A172 (cell line): ENCODE measurements around the gene RSPH3. TPM values are rescaled to one million over a fixed set of nuclear protein-coding genes. Genes with fewer than 3 reads are reported as not detected.
"Not testable (repeated sequence)": the region's sequence is repeated elsewhere in the genome, so short reads cannot be mapped to it uniquely, and the experiment has no call there.

Experiments
- DNase-seq: peaks from one replicate; pipeline ENCODE4 v3.0.0-alpha.2; 2015; ENCODE audit warnings: low spot score
- total RNA-seq: library from RNA; depleted of rRNA; stranded (reverse); fragments of >200 nt; shearing (Covaris generic); gene quantifications from 2 replicates; pipeline ENCODE4 v1.2.3, GENCODE V29; 2014; rRNA removed

The RSPH3 gene
- total RNA-seq, result 3.3 and 4.4 TPM in 2 replicates

DNA sequence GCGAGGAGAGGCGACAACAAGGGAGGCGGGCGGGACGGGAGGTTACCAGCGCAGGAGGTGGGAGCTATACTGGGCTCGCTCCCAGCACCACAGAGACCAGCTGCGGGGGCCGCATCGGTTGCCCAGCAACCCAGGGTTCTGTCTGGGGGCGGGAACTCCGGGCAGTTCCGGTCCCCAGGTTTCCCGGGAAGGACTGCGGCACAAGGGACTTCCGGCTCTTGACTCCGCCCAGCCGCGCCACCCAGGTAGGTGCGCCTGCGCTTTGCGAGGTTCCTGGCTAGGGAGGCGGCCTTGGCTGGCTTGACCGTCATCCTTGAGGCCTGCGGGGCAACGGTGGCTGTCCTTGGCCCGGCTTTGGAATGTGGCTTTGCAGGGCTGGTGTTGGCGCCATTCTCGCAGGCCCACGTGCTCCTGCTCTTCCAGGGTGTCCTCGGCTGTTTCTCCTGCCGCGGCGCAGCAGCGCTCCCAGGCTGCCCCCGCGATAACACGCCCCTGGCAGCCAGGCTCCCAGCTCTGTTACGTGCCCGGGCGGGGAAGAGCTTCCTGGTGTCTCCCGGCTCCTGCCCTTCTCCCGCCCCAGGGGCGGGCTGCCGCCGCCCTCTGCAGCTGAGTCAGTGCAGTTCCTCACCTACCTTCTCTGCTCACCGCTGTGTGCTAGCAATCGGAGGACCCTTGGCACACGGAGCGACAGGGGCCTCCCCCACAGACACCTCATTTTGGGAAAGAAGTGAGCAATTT, at the start of gene RSPH3:
Gene RSPH3 (minus strand): TSS at position 537 of the 738 bp plus-strand sequence. CDS start 652 bp downstream, outside the sequence.
- peak; percentile 91 for DNase-seq

GRCh38 chr6:159047891-159048685, 48.1 kb upstream of the RSPH3 start:
- DNase-seq, result no peak

- no peak for DNase-seq
Observed at GRCh38 chr6:159045801-159046200, 45.8 kb upstream of the RSPH3 start.

- no peak for DNase-seq
Observed at GRCh38 chr6:159044899-159045727, 45.1 kb upstream of the RSPH3 start, which contains the start of gene TAGAP. TSS of gene TAGAP (minus strand) at chr6:159044991. CDS start at chr6:159044146, 845 bp downstream.

- no peak for DNase-seq
Observed at GRCh38 chr6:159043947-159044346, 43.9 kb upstream of the RSPH3 start.

GRCh38 chr6:159043251-159043650, 43.2 kb upstream of the RSPH3 start:
- DNase-seq, result no peak

- no peak for DNase-seq
Observed at GRCh38 chr6:159042826-159043181, 42.8 kb upstream of the RSPH3 start.

GRCh38 chr6:159042003-159042825, 42.2 kb upstream of the RSPH3 start:
- DNase-seq, result peak; percentile 68

- DNase-seq, result no peak
Observed at GRCh38 chr6:159041181-159041580, 41.2 kb upstream of the RSPH3 start.

GRCh38 chr6:159039885-159040258, 39.9 kb upstream of the RSPH3 start:
- DNase-seq, result no peak

DNA sequence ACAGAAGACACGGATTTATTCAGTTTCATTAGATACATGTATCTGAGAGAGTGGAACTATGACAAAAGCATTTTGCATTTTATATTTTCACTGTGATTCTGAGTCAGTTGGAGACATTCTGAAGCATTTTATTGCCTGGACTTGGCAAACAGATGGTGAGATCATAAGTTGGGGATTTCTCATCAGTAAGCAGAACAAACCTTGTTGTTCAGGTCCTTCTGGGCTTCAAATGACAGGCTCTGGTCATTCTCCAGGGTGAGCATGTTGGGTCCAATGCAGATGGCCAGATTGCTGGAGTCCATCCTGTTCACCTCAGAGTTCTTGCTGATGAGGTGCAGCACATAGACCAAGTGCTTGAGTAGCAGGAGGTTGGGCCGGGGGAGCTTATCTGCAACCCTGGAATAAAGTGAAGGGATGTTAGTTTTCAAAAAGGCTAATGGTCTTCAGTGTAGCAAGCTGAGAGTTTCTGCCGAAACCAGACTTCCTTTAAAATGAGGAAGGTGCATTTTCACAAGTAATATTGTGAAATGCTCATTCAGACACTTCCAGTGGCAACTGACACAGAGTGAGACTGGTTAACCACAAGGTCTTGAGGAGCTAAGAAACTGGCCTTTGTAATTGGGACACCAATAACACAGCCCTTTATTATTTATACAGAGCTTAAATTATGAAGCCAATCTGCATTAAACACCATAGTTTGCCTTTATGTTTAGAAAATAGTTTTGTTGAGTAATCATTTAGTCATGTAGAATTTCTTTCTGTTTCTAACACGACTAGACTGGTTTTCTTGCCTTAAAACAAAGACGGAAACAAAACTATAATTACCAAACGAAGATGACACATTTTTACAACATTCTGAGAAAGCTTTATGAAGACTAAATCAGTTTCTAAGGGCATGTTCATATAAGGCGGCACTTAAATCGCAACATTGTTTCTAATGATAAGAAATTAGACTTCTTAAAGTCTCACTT, 39.2 kb upstream of the RSPH3 start:
- DNase-seq, result peak; percentile 4

GRCh38 chr6:159038318-159038717, 38.3 kb upstream of the RSPH3 start:
- DNase-seq, result not testable (repeated sequence)

DNA sequence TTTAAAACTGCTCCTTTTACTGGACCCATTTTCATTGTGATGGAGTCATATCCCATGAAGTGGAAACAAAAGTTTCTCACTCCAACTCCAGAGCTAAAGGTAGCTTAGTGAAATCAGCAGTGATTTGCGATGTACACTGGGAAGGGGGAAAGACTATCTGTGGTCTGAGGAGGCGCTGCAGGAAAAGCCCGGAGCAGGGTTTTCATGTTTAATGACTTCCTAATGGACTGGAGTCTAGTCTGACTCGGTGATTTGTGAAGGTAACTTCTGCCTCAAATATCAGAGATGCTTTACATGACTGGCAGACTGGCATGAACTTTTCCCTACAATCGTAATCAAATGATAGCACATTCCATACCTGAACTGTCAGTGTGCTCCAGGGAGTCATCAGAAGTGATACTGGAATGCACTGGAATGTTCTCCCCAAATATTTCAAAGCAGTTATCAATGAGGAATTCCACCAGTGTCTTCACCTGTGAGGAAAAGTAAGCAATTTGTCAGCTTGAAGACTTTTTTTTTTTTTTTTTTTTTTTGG, 37.8 kb upstream of the RSPH3 start:
- DNase-seq, result peak; percentile 3

DNA sequence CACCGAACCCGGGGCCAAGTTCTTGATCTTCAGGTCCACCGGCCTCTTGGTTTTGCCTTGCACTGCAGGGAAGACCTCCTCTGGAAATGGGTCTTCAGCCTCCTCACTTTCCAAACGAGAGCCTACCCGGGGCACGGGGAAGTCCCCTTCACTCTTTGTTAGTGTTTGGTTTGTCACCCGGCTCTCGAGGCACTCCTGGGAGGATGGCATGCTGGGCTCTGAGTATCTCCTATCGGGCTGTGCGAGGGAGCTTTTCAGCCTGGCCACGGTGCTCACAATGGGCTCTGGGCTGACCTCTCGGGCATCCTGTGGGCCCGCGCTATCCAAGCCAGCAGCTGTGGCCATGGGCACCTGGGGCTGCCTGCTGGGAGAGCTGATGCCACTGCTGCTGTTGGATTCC, 36.7 kb upstream of the RSPH3 start:
- DNase-seq, result no peak

- no peak for DNase-seq
Observed at GRCh38 chr6:159035891-159036290, 35.9 kb upstream of the RSPH3 start.

DNA sequence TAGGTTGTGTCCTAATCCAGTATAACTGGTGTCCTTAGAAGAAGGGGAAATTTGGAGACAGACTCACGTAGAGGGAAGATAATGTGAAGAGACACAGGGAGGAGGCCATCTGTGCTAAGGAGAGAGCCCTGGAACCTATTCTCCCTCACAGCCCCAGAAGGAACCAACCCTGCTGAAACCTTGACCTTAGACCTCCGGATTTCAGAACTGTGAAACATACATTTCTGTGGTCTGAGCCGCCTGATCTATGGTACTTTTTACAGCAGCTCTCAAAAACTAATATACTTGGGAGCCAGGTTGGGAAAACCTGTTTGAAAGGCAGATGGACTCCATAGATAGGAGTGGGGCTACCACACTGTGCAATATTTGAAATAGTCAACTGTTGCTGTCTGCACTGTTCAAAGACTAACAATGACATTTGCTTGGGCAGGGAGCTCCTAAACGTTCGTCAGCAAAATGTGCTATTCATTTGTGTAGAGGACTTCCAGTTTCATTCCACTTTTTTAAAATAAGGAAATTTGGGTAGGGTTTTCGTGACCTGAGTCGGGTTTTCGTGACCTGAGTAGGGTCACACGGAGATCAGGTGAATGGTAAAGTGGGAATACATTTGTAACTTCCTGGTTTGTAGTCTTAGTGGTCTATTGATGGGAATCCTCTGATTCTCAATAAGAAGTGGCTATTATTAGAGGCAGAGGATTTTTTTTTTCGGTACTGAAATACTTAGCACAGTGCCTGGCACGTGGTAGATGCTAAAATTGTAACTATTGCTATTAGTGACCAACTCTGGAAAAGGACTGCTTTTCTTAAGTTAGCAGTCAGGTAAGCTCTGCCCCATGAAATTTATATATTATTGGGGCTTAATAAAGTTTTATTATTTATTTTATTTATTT, 33.4 kb upstream of the RSPH3 start:
- no peak for DNase-seq

- DNase-seq, result no peak
Observed at GRCh38 chr6:159031846-159032245, 31.8 kb upstream of the RSPH3 start.

GRCh38 chr6:159030168-159030567, 30.2 kb upstream of the RSPH3 start:
- DNase-seq, result no peak

DNA sequence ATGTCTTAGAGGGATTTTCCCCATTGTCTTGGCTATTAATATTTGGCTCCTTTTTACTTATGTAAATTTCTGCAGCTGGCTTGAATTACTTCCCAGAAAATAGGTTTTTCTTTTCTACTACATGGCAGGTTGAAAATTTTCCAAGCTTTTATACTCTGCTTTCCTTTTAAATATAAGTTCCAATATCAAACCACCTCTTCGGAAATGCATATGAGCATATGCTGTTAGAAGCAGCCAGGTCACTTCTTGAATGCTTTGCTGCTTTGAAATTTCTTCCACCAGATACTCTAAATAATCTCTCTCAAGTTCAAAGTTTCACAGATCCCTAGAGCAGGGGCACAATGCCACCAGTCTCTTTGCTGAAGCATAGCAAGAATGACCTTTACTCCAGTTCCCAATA, 25.2 kb upstream of the RSPH3 start:
- DNase-seq, result not testable (repeated sequence)
